ENCODE data around the gene CRIP1. TPM values are rescaled to one million over a fixed set of nuclear protein-coding genes. Genes with fewer than 3 reads are reported as not detected.

CRIP1 gene
- total RNA-seq, 4 donors from 2014 or later = 10.0 to 41.8 (median 28.1) TPM

GRCh38 chr14:105440992-105441391, 45.7 kb upstream of the CRIP1 start:
- no peak for TF ChIP-seq CTCF (IDR thresholded peaks at IDR 0.05; ENCODE audit: low read depth)

- no peak for TF ChIP-seq CTCF (IDR thresholded peaks at IDR 0.05; ENCODE audit: low read depth)
These were observed 44.6 kb upstream of the CRIP1 start for GRCh38 chr14:105442125-105442524.

GRCh38 chr14:105442834-105443233, 43.9 kb upstream of the CRIP1 start:
- TF ChIP-seq CTCF (IDR thresholded peaks at IDR 0.05; ENCODE audit: low read depth) = no peak

GRCh38 chr14:105444859-105445258, 41.8 kb upstream of the CRIP1 start:
- no peak for TF ChIP-seq CTCF (IDR thresholded peaks at IDR 0.05; ENCODE audit: low read depth)

- no peak for TF ChIP-seq CTCF (IDR thresholded peaks at IDR 0.05; ENCODE audit: low read depth)
These were observed 41.4 kb upstream of the CRIP1 start for GRCh38 chr14:105445290-105445689.

- no peak for TF ChIP-seq CTCF (IDR thresholded peaks at IDR 0.05; ENCODE audit: low read depth)
These were observed 40.5 kb upstream of the CRIP1 start for GRCh38 chr14:105445901-105446845.

- TF ChIP-seq CTCF (IDR thresholded peaks at IDR 0.05; ENCODE audit: low read depth) = no peak
These were observed 39.7 kb upstream of the CRIP1 start for GRCh38 chr14:105446971-105447370.
